Measurements from ENCODE around the gene SF1.

DNA sequence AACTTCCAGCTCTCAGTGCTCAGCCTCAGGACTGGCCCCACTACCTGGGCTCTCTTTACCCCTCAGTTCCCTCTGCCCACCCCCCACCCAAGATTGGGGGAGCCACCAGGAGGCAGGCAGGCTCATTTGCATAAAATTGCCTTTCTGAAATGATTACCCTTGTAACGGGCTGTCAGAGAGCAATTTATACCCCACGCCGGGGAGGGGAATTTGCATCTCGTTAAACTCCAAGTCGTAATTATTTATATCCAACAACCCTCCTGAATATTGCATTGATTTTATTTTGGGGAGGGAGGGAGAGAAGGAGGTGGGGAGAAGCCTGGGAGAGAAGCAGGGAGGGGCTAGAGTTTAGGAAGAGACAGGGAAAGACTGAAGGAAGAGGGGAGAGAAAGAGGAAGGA, 63.7 kb downstream of the SF1 start:
- TF ChIP-seq SUZ12 (IDR thresholded peaks at IDR 0.05; ENCODE audit: extremely low read depth, insufficient read depth, insufficient read length), result no peak
- TF ChIP-seq ZNF274 (IDR thresholded peaks at IDR 0.05; ENCODE audit: low read depth, low read length), result no peak
- no peak for TF ChIP-seq YY1 (IDR thresholded peaks at IDR 0.05; ENCODE audit: insufficient read depth, insufficient read length)
